Measurements from ENCODE around the gene ASCC2.

DNA sequence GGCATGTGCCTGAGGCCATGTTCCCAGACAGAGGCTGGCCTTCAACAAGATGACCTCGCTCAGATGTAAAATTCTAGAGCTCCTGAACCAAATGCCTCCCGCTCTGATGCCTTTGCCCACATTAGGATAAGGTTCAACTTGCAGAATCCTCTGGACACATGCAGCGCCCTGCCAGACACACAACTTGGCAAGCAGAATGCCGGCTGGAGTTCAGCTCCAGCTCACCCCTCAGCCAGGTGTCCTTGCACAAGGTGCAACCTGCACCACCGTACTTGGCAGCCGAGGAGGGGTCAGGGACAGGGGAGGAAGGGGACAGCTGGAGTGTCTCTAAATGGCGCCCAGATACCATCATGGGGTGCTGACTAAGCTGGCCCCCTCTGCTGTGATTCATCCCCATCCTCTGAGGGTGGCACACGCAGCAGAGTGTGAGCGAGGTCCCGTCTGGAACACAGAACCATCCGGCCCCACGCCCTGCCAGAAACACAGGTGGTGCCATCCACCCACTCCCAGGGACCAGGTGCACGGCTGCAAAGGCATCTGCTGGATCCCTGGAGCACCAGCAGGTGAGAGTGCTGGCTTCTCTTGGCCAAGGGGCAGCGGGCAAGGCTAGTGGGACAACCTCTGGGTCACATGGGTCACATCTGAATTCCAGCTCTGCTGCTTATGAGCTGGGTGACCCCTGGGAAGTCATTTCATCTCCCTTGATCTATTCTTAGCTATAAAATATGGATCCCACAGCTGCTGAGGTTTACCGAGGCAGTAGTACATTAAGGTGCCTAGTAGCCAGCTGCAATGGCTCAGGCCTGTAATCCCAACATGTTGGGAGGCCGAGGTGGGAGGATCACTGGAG, 84.0 kb downstream of the ASCC2 start:
- TF ChIP-seq, protein P1, sequence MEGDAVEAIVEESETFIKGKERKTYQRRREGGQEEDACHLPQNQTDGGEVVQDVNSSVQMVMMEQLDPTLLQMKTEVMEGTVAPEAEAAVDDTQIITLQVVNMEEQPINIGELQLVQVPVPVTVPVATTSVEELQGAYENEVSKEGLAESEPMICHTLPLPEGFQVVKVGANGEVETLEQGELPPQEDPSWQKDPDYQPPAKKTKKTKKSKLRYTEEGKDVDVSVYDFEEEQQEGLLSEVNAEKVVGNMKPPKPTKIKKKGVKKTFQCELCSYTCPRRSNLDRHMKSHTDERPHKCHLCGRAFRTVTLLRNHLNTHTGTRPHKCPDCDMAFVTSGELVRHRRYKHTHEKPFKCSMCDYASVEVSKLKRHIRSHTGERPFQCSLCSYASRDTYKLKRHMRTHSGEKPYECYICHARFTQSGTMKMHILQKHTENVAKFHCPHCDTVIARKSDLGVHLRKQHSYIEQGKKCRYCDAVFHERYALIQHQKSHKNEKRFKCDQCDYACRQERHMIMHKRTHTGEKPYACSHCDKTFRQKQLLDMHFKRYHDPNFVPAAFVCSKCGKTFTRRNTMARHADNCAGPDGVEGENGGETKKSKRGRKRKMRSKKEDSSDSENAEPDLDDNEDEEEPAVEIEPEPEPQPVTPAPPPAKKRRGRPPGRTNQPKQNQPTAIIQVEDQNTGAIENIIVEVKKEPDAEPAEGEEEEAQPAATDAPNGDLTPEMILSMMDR (conservative IDR thresholded peaks at IDR 0.05): no peak
- no peak for TF ChIP-seq EZH2 (IDR thresholded peaks at IDR 0.05; ENCODE audit: low read depth)

All from PC-9 (cell line).